ENCODE results near the gene AGPAT1. TPM values are rescaled to one million over a fixed set of nuclear protein-coding genes. Genes with fewer than 3 reads are reported as not detected.

Gene AGPAT1
- total RNA-seq, 2 donors from 2014 or later: 44.1 to 54.5 TPM

GRCh38 chr6:32181148-32181702 lies 5.3 kb upstream of the AGPAT1 start:
- Histone ChIP-seq H3K4me3 (no peak overlapping the region), H3K36me3 (peaks cover 4% of the 10 kb centered on the region), H3K4me1 (peaks cover 11% of the 10 kb centered on the region), H3K27ac (no peak overlapping the region), H3K9me3 (no peaks in the 10 kb centered on the region), H3K27me3 (no peaks in the 10 kb centered on the region), H3K9ac (ENCODE audit: low read depth in 2 of 2, low read length in 2 of 2) (no peak overlapping the region)
- DNase-seq: no peak
- TF ChIP-seq, protein P1, sequence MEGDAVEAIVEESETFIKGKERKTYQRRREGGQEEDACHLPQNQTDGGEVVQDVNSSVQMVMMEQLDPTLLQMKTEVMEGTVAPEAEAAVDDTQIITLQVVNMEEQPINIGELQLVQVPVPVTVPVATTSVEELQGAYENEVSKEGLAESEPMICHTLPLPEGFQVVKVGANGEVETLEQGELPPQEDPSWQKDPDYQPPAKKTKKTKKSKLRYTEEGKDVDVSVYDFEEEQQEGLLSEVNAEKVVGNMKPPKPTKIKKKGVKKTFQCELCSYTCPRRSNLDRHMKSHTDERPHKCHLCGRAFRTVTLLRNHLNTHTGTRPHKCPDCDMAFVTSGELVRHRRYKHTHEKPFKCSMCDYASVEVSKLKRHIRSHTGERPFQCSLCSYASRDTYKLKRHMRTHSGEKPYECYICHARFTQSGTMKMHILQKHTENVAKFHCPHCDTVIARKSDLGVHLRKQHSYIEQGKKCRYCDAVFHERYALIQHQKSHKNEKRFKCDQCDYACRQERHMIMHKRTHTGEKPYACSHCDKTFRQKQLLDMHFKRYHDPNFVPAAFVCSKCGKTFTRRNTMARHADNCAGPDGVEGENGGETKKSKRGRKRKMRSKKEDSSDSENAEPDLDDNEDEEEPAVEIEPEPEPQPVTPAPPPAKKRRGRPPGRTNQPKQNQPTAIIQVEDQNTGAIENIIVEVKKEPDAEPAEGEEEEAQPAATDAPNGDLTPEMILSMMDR (IDR thresholded peaks at IDR 0.05): no peak
- intact Hi-C loops (cut with DNase I): no loop called here

- H3K4me3 ChIP-seq: no peak overlapping the region
- H3K27ac ChIP-seq: no peak overlapping the region
- H3K4me1 ChIP-seq: peaks cover 16% of the 10 kb centered on the region
- H3K9ac ChIP-seq (ENCODE audit: low read depth in 2 of 2, low read length in 2 of 2): no peak overlapping the region
- peaks cover 4% of the 10 kb centered on the region for H3K36me3 ChIP-seq
- no peak for DNase-seq
- no peaks in the 10 kb centered on the region for H3K9me3 ChIP-seq
- H3K27me3 ChIP-seq: no peaks in the 10 kb centered on the region
- TF ChIP-seq, protein P1 (IDR thresholded peaks at IDR 0.05): no peak
- intact Hi-C loops (cut with DNase I): no loop called here
These were observed 4.0 kb upstream of the AGPAT1 start for GRCh38 chr6:32179766-32180405.

- TF ChIP-seq, protein P1 (IDR thresholded peaks at IDR 0.05): no peak
- no peaks in the 10 kb centered on the region for H3K27me3 ChIP-seq
- no peaks in the 10 kb centered on the region for H3K9me3 ChIP-seq
- H3K36me3 ChIP-seq: peaks cover 4% of the 10 kb centered on the region
- H3K9ac ChIP-seq (ENCODE audit: low read depth in 2 of 2, low read length in 2 of 2): peak overlapping the region; percentile 90
- H3K27ac ChIP-seq: peak overlapping the region; percentile 94
- H3K4me3 ChIP-seq: peak overlapping the region; percentile 77
- intact Hi-C loops (cut with DNase I): no loop called here
- DNase-seq: no peak
- peaks cover 19% of the 10 kb centered on the region for H3K4me1 ChIP-seq
These were observed 2.9 kb upstream of the AGPAT1 start for GRCh38 chr6:32178547-32179440.

DNA sequence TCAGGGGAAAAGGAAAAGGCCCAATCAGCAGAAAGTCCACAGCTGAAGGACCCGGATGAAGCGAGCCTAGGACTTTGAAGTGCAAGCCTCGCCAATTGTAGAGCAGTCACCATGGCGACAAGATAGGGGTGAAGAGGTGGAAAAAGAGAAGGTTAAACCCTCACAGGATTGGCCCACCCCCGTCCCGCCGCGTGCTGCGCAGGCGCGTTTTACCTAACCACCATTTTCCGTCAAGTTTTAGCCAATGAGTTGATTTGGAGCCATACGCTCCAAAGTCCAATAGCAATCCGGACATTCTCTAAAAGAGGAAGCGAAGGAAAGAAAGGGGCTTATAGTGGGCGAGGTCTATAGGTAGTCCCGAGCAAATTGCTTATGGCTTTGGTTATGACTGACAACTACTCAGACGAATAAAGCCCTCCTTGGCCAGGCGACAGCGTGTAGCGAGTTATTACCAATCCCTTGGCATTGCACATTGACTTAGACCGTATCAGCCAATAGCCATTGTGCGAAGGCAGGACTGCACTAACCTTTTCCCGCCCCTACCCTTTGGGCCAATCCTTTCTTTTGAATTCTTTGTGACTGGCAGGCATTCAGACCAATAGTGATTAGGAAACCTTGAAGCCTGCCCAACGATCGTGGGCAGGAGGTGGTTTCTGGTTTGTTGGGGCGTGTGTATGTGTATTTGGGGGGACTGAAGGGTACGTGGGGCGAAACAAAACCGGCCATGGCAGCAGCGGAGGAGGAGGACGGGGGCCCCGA lies 2.1 kb upstream of the AGPAT1 start, which contains the start of gene RNF5:
TSS of gene RNF5 (plus strand) at position 618 of the 759 bp plus-strand sequence. CDS start at position 725, 107 bp downstream.
- peak; percentile 99 for DNase-seq
- peak within 1 kb of the TSS; percentile 94 for H3K27ac ChIP-seq
- no peaks in the 10 kb centered on the region for H3K27me3 ChIP-seq
- peak within 1 kb of the TSS; percentile 77 for H3K4me3 ChIP-seq
- TF ChIP-seq, protein P1 (IDR thresholded peaks at IDR 0.05): no peak
- peak within 1 kb of the TSS; percentile 90 for H3K9ac ChIP-seq (ENCODE audit: low read depth in 2 of 2, low read length in 2 of 2)
- no peaks in the 10 kb centered on the region for H3K9me3 ChIP-seq
- peaks cover 19% of the 10 kb centered on the region for H3K4me1 ChIP-seq
- peaks cover 4% of the 10 kb centered on the region for H3K36me3 ChIP-seq
- intact Hi-C loops (cut with DNase I): no loop called here
